Mucosa of rectum (tissue), 2 donors: ENCODE data around the gene TRIM41.
A peak's percentile ranks its signal among the peaks of the same experiment; 100 is the strongest.
"Not testable (repeated sequence)": the region's sequence is repeated elsewhere in the genome, so short reads cannot be mapped to it uniquely, and the experiment has no call there.

Experiments
- H3K27ac ChIP-seq, 2 donors: one replicate each; pipeline ENCODE4 v1.7.0; 2013; ENCODE audit warnings: inconsistent platforms in 2 of 2, low read depth in 2 of 2, low read length in 2 of 2
- H3K27me3 ChIP-seq, 2 donors: one replicate each; pipeline ENCODE4 v1.7.0; 2013; ENCODE audit warnings: low read length in 2 of 2; ENCODE audit not compliant: control insufficient read depth in 2 of 2, insufficient read depth in 2 of 2
- H3K36me3 ChIP-seq, 2 donors: one replicate each; pipeline ENCODE4 v1.7.0; 2013; ENCODE audit warnings: low read length in 2 of 2; ENCODE audit not compliant: control insufficient read depth in 2 of 2, insufficient read depth in 2 of 2
- H3K4me1 ChIP-seq, 2 donors: one replicate each; pipeline ENCODE4 v1.7.0; 2013; ENCODE audit warnings: low read length in 2 of 2, mild to moderate bottlenecking in 1 of 2; ENCODE audit not compliant: control insufficient read depth in 2 of 2, insufficient read depth in 2 of 2
- H3K4me3 ChIP-seq, 2 donors: one replicate each; pipeline ENCODE4 v1.7.0; 2013; ENCODE audit warnings: low read length in 2 of 2
- H3K9ac ChIP-seq, 2 donors: one replicate each; pipeline ENCODE4 v1.7.0; 2013; ENCODE audit warnings: low read length in 2 of 2, low read depth in 1 of 2, mild to moderate bottlenecking in 1 of 2
- H3K9me3 ChIP-seq, 2 donors: one replicate each; pipeline ENCODE4 v1.7.0; 2013; ENCODE audit warnings: low read length in 2 of 2; ENCODE audit not compliant: control insufficient read depth in 2 of 2
- donor health status: healthy.
- donor health status: Normal muscosa, but diverticular disease.

Gene TRIM41

GRCh38 chr5:181223058-181223728 is at the start of gene TRIM41:
Gene TRIM41, plus strand, starts transcription at chr5:181223281. Its CDS starts 719 bp downstream, at chr5:181224000.
- H3K9me3 ChIP-seq, result no peaks in the 10 kb centered on the region
- H3K27ac ChIP-seq, result peak within 1 kb of the TSS; percentile 93 to 99
- H3K4me3 ChIP-seq, result peak within 1 kb of the TSS; percentile 83 to 90
- peaks cover 0 to 3% of the 10 kb centered on the region in 2 donors for H3K36me3 ChIP-seq
- peak within 1 kb of the TSS; percentile 82 to 84 for H3K9ac ChIP-seq
- no peaks in the 10 kb centered on the region for H3K27me3 ChIP-seq
- peaks cover 6 to 7% of the 10 kb centered on the region in 2 donors for H3K4me1 ChIP-seq

DNA sequence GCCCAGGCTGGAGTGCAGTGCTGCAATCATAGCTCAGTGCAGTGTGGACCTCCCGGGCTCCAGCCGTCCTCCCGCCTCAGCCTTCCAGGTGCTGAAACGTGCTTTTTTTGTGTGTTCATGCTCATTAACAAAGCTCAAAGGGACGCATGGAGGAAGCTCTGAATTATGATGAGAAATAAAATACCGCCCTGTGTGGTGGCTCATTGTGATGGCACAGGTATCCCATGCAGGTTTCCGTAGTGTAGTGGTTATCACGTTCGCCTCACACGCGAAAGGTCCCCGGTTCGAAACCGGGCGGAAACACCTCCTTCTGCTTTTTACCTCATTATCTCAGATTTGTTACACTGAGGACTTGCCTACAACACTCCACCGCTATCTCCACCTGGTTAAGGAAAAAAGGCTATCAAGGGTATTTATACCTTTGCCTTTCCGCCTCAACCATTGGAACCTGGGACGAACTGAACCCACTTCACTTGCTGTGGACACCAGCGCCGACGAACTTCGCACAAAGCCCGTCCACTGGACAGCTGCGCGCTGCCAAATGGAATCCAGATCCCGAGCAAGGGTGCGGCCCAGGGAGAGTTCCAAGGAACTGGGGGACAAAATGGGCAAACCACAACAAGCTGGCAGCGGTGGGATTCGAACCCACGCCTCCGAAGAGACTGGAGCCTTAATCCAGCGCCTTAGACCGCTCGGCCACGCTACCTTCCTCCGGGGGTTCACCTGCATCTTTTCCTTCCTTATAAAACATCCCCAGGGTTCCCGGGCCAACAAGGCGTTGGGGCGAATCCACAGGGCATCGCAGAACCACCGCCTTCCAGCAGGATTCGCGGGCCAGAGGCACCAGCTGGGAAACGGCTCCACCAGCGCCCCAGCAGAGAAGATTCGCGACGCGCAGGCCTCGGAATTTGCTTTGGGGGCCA is 49.4 kb upstream of the TRIM41 start:
- Histone ChIP-seq H3K9ac (no peak overlapping the region), H3K9me3 (no peaks in the 10 kb centered on the region), H3K27me3 (peaks cover 35 to 49% of the 10 kb centered on the region in 2 donors), H3K36me3 (no peaks in the 10 kb centered on the region), H3K4me3 (peak overlapping the region in 1 of 2 donors; percentile 4), H3K4me1 (peaks cover 3 to 6% of the 10 kb centered on the region in 2 donors), H3K27ac (no peak overlapping the region)

DNA sequence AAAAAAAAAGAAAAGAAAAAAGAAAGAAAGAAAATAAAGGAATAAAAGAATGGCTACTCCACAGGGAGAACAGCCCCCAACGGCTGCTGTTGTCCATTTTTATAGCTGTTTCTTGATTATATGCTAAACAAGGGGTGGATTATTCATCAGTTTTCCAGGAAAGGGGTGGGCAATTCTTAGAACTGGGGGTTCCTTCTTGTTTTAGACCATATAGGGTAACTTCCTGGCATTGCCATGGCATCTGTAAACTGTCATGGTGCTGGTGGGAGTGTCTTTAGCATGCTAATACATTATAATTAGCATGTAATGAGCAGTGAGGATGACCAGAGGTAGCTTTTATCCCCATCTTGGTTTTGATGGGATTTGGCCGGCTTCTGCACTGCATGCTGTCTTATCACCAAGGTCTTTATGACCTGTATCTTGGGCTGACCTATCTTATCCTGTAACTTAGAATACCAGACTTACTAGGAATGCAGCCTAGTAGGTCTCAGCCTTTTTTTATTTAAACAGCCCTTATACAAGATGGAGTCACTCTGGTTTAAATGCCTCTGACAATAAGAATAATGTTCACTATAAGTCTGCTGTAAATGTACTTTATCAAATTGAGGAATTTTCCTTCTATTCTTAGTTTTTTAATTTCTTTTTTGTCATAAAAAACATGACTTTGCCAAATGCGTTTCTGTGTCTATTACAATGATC is 46.7 kb upstream of the TRIM41 start:
- H3K36me3 ChIP-seq, result no peaks in the 10 kb centered on the region

GRCh38 chr5:181177559-181177958 is 45.5 kb upstream of the TRIM41 start:
- not testable (repeated sequence) for H3K9ac ChIP-seq, H3K4me1 ChIP-seq, H3K36me3 ChIP-seq, H3K27ac ChIP-seq, H3K9me3 ChIP-seq, H3K4me3 ChIP-seq
- peaks cover 3 to 15% of the 10 kb centered on the region in 2 donors for H3K27me3 ChIP-seq

More for the DNA sequence above, 46.7 kb upstream of the TRIM41 start:
- no peak overlapping the region for H3K27ac ChIP-seq
- H3K27me3 ChIP-seq, result peaks cover 11 to 24% of the 10 kb centered on the region in 2 donors
- H3K4me1 ChIP-seq, result peaks cover 0 to 3% of the 10 kb centered on the region in 2 donors
- no peak overlapping the region for H3K9ac ChIP-seq
- H3K4me3 ChIP-seq, result no peak overlapping the region
- H3K9me3 ChIP-seq, result no peaks in the 10 kb centered on the region

GRCh38 chr5:181181650-181182565 is 41.2 kb upstream of the TRIM41 start:
- no peaks in the 10 kb centered on the region for H3K36me3 ChIP-seq
- H3K27ac ChIP-seq, result peak overlapping the region in 1 of 2 donors; percentile 23
- H3K4me1 ChIP-seq, result peaks cover 4 to 5% of the 10 kb centered on the region in 2 donors

GRCh38 chr5:181182651-181183050 is 40.4 kb upstream of the TRIM41 start:
- Histone ChIP-seq H3K9me3 (no peaks in the 10 kb centered on the region), H3K9ac (no peak overlapping the region), H3K4me3 (no peak overlapping the region), H3K27me3 (no peaks in the 10 kb centered on the region), H3K36me3 (no peaks in the 10 kb centered on the region), H3K4me1 (peaks cover 6% of the 10 kb centered on the region in 2 donors), H3K27ac (no peak overlapping the region)

More at GRCh38 chr5:181181650-181182565, 41.2 kb upstream of the TRIM41 start:
- Histone ChIP-seq H3K4me3 (no peak overlapping the region), H3K9ac (peak overlapping the region in 1 of 2 donors; percentile 24), H3K9me3 (no peaks in the 10 kb centered on the region), H3K27me3 (no peaks in the 10 kb centered on the region)

- Histone ChIP-seq H3K4me1 (peaks cover 9 to 10% of the 10 kb centered on the region in 2 donors), H3K36me3 (no peaks in the 10 kb centered on the region), H3K27me3 (no peaks in the 10 kb centered on the region), H3K4me3 (peak overlapping the region; percentile 55 to 57), H3K9ac (no peak overlapping the region), H3K9me3 (no peaks in the 10 kb centered on the region), H3K27ac (no peak overlapping the region)
Measured at GRCh38 chr5:181184845-181185216, 38.2 kb upstream of the TRIM41 start.

GRCh38 chr5:181185560-181185959 is 37.5 kb upstream of the TRIM41 start:
- H3K27me3 ChIP-seq, result no peaks in the 10 kb centered on the region
- H3K4me3 ChIP-seq, result no peak overlapping the region
- no peaks in the 10 kb centered on the region for H3K36me3 ChIP-seq
- no peaks in the 10 kb centered on the region for H3K9me3 ChIP-seq
- H3K27ac ChIP-seq, result no peak overlapping the region
- H3K4me1 ChIP-seq, result peaks cover 11 to 13% of the 10 kb centered on the region in 2 donors
- no peak overlapping the region for H3K9ac ChIP-seq

DNA sequence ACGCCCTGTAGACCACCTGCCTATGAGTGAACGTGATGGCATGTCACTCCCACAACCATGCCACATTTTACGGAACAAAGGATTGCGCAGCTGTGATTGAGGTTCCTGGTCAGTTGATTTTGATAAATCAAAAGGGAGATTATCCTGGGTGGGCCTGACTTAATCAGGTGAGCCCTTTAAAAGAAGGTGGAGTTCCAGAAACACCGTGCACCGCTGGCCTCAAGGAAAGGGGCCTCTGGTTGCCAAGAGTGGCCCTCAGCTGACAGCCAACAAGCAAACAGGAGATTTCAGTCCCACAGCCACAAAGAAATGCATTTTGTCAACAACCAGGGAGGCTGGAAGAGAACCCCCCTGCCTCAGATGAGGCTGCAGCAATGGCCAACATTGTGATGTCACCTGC is 37.1 kb upstream of the TRIM41 start:
- Histone ChIP-seq H3K9me3 (no peaks in the 10 kb centered on the region), H3K9ac (no peak overlapping the region), H3K4me3 (no peak overlapping the region), H3K27ac (no peak overlapping the region), H3K27me3 (no peaks in the 10 kb centered on the region), H3K4me1 (peaks cover 13 to 14% of the 10 kb centered on the region in 2 donors), H3K36me3 (no peaks in the 10 kb centered on the region)
